T-helper 2 cell (primary cell): ENCODE measurements around the gene AZU1.
A peak's percentile ranks its signal among the peaks of the same experiment; 100 is the strongest.

Source experiments
- DNase-seq, 5 experiments: peaks; one replicate each; pipeline versions ENCODE4 v3.0.0 to v3.0.0-alpha.2; 2012 to 2022

The AZU1 gene

GRCh38 chr19:797528-798414 lies 29.9 kb upstream of the AZU1 start:
- DNase-seq: peak; percentile 72 to 97 (median 81)

- DNase-seq: no peak
Measured at GRCh38 chr19:798415-799075, 29.1 kb upstream of the AZU1 start.

GRCh38 chr19:799076-799881 lies 28.4 kb upstream of the AZU1 start:
- peak in 1 of 5 experiments; percentile 35 for DNase-seq

GRCh38 chr19:800360-801029 lies 27.1 kb upstream of the AZU1 start:
- DNase-seq: no peak

GRCh38 chr19:801030-801860 lies 26.4 kb upstream of the AZU1 start:
- no peak for DNase-seq

GRCh38 chr19:801861-802497 lies 25.7 kb upstream of the AZU1 start:
- DNase-seq: no peak

GRCh38 chr19:802498-803098 lies 25.0 kb upstream of the AZU1 start:
- no peak for DNase-seq

GRCh38 chr19:803099-803561 lies 24.5 kb upstream of the AZU1 start:
- DNase-seq: no peak

- no peak for DNase-seq
Measured at GRCh38 chr19:803686-804418, 23.8 kb upstream of the AZU1 start.

- DNase-seq: no peak
Measured at GRCh38 chr19:804419-805165, 23.0 kb upstream of the AZU1 start.

- DNase-seq: no peak
Measured at GRCh38 chr19:805166-805551, 22.5 kb upstream of the AZU1 start.

GRCh38 chr19:805600-806550 lies 21.8 kb upstream of the AZU1 start:
- DNase-seq: no peak

- DNase-seq: no peak
Measured at GRCh38 chr19:806815-807421, 20.7 kb upstream of the AZU1 start.

- DNase-seq: no peak
Measured at GRCh38 chr19:807627-808422, 19.8 kb upstream of the AZU1 start.

GRCh38 chr19:808423-808775 lies 19.2 kb upstream of the AZU1 start:
- no peak for DNase-seq

- DNase-seq: no peak
Measured at GRCh38 chr19:810077-810855, 17.4 kb upstream of the AZU1 start.
